GM10266 (cell line): ENCODE measurements around the gene CELA3A.

Experiments used
- DNase-seq: peaks from one replicate; pipeline ENCODE4 v3.0.0; 2012; ENCODE audit errors: extremely low spot score
- CTCF ChIP-seq: IDR thresholded peaks from 2 replicates; pipeline ENCODE4 v1.5.1; 2012; ENCODE audit warnings: mild to moderate bottlenecking, low read depth; ENCODE audit not compliant: control insufficient read depth, insufficient read depth; ENCODE audit errors: missing control alignments

CELA3A gene

GRCh38 chr1:22051607-22052114 is 50.2 kb downstream of the CELA3A start:
- DNase-seq: no peak
- no peak for TF ChIP-seq CTCF

DNA sequence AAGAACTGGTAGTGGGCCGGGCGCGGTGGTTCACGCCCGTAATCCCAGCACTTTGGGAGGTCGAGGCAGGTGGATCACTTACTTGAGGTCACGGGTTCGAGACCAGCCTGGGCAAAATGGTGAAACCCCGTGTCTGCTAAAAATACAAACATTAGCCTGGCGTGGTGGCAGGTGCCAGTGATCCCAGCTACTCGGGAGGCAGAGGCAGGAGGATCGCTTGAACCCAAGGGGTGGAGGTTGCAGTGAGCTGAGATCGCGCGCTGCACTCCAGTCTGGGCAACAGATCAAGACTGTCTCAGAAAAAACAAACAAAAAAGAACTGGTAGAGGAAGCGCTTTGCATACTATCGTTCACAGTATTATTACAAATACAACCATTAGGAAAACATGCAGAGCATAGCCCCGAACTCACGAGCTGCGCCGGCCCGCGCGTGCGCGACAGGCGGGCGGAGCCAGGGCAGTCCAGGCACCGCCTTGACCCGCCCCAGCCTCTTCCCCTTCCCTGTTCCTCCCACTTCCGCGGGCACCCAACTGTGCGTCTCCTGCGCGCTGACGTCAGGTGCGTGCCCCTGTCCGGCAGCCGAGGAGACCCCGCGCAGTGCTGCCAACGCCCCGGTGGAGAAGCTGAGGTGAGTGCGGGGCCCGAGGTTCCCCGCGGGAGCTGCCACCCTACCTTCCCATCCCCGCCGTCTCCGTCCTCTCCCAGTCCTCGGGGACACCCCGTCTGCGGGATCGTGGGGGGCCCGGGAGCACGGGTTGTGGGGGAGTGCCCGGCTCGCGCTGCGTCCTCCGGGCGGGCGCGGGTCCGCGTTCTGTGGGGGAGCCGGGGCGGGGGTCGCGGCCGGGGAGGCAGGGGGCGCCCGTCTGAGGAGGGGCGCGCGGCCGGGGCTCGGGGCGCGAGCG is 50.9 kb downstream of the CELA3A start, which contains the start of gene CDC42:
TSS of gene CDC42 (plus strand) at position 595 of the 902 bp plus-strand sequence. CDS start 25,770 bp downstream, outside the sequence.
- peak; percentile 96 for DNase-seq
- TF ChIP-seq CTCF: no peak

DNA sequence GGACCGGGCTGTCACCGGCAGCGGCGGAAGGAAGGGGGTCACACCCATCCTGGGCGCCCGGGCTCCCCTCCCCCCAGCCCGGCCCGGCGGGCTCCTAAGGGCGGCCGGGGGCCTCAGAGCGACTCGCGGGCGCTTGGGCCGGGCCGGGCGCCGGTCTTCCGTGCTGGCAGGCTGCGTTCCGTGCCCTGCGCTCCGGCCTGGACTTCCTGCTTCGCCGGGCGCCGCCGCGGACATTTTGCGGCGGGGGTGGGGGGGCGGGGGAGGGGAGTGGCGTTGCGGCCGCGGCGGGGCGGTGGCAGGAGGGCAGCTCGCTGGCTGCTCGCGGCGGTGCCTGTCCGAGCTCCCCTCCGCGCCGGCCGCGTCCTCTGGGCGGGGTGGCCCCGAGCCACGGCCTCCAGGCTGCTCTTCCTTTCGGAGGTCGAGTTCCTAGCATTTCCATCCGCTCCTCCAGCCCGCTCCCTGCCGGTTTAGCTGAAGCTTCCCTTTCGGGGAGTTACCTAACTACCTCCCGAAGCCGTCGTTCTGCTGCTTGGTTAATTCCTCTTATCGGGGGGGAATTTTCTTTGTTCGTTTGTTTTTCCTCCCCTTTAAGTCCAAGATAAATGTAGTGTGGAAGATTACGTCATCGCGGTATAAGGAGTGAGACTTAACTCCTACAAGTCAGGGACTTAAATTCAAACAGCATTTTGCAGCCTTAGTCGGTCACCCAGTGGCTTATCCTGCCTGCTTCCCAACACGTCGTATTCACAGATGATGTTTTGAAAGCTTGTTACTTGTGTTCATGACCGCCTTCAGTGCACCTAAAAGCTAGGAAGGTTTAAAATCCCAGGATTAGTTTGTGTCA is 51.8 kb downstream of the CELA3A start:
- no peak for TF ChIP-seq CTCF
- peak; percentile 70 for DNase-seq

DNA sequence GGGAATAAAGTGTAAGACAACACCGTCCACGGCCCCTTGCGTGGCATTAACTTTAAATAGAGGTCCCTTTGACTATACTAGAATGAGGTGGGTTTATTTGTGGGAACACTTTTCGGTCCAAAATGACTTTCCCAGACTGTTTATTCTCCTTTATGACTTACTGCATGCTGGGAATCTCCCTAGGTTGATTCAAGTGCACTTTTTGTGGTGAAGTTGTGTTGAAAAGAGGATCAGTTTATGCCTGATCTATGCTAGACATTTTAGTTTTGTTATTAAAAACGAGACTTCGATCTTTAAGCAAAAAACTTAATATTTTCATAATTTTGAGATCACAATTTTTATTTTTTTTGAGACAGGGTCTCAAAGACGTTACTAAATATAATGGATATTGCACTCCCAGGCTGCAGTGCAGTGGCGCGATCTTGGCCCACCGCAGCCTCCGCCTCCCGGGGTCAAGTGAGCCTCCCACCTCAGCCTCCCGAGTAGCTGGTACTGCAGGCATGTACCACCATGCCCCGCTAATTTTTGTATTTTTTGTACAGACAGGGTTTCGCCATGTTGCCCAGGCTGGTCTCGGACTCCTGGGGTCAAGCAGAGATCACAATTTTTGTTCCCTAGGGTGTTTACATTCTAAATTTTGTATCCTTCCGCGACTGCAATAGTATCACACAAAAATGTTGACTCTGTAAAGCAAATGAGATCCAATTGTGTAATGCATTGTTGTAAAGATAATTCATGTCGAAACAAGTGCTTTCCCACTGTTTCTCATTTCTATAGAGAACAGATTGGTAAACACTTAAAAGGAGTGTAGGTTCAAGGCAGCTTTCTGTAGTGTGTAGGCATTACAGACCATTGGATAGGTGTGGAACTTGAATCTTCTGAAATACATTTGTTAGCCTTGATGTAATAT is 52.7 kb downstream of the CELA3A start:
- no peak for DNase-seq

DNA sequence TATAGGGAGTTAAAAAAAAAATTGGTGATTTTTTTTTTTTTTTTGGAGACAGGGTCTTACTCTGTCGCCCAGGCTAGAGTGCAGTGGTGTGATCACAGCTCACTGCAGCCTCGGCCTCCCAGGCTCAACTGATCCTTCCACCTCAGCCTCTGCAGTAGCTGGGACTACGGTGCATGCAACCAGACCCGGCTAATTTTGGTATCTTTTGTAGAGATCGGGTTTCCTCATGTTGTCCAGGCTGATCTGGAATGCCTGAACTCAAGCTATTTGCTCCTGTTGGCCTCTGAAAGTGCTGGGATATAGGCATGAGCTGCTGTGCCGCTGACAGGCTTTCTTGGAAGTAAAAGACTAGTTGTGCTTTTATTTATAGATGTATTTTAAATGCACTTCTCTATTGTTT is 54.0 kb downstream of the CELA3A start:
- no peak for DNase-seq
- TF ChIP-seq CTCF: no peak

More for the DNA sequence above, 52.7 kb downstream of the CELA3A start:
- no peak for TF ChIP-seq CTCF

DNA sequence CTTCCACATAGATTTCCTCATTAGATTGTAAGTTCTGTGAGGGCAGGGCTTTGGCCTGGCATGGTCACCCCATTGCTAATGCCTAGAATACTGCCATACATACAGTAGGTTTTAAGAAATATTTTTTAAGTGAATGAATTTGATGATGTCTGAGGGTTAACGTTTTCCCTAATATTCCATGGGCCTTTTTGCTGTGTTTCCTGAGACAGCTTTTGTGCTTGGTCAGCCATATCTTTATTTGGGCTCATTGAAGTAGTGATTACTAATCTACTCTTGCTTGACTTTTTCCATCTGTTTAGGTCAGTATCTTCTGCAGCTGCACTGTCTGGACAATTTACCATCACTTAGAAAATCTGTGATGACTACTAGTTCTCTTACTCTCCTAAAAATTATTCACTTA is 54.6 kb downstream of the CELA3A start:
- no peak for DNase-seq
- TF ChIP-seq CTCF: no peak
